ENCODE results near the gene KRCC1. TPM values are rescaled to one million over a fixed set of nuclear protein-coding genes. Genes with fewer than 3 reads are reported as not detected.

KRCC1 gene
- total RNA-seq (10 to 100 TPM; 24.6 to 27.4 (median 25.9) TPM), polyA plus RNA-seq (31.6 TPM)
- long read RNA-seq, donor 1, transcript KRCC1-201 (4 exons, 1,753 nt): major isoform, 28 of 38 reads
- long read RNA-seq, donor 1, partial matches to known transcripts: 1 of 38 reads
- long read RNA-seq, donor 1, other reads (novel, unspliced or antisense): 9 of 38 reads
- long read RNA-seq, donor 2, transcript KRCC1-201 (4 exons, 1,753 nt): major isoform, 16 of 20 reads
- long read RNA-seq, donor 2, partial matches to known transcripts: 0 of 20 reads
- long read RNA-seq, donor 2, other reads (novel, unspliced or antisense): 4 of 20 reads
- long read RNA-seq, donor 3, transcript KRCC1-201 (4 exons, 1,753 nt): major isoform, 53 of 64 reads
- long read RNA-seq, donor 3, partial matches to known transcripts: 0 of 64 reads
- long read RNA-seq, donor 3, other reads (novel, unspliced or antisense): 11 of 64 reads
- long read RNA-seq, donor 4, transcript KRCC1-201 (4 exons, 1,753 nt): major isoform, 14 of 21 reads
- long read RNA-seq, donor 4, partial matches to known transcripts: 0 of 21 reads
- long read RNA-seq, donor 4, other reads (novel, unspliced or antisense): 7 of 21 reads

DNA sequence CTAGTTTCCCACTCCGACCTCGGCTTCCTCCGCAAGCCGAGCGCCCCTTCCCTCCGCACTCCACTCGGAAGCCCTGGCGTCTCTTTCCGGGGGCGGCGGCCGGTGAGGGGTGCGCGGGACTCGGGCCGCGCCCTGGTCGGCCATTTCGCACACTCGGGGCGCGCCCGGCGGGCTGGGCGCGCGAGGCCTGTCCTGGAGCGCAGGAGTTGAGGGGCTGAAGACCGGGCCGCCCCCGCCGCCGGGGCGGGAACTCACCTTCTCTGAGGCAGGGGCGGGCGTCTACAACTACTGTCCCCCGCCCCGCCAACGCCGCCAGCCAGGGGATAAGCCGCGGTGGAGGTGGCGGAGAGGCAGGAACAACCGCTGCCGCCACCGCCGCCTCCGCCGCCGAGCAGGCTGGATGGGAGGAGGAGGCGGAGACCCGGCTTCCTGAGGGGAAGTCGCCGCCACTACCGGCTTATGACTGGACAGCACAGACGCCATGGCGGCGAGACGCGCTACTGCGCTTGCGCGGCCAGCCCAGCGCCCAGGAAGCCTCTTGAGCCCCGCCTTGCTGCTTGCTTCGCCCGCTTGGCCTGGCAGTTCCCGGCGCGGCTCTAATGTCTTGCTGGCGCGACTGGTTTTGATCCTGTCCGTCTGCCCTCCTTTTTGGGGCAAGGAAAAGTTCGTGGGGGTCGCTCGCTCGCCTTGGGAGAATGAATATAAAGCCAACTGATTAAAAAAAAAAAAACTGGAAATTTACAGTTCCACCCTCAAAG lies at the start of gene KRCC1:
TSS of gene KRCC1 (minus strand) at position 413 of the 758 bp plus-strand sequence. CDS start 27,220 bp downstream, outside the sequence.
- H3K4me3 ChIP-seq (ENCODE audit: low read length): peak within 1 kb of the TSS; percentile 96
- under 1% methylated on average over 77 of the region's 77 CpGs for WGBS
- H3K27me3 ChIP-seq (ENCODE audit: control insufficient read depth, insufficient read depth): no peaks in the 10 kb centered on the region
- peak within 1 kb of the TSS; percentile 97 for H3K27ac ChIP-seq (ENCODE audit: low read length)
- intact Hi-C loops (cut with DNase I): no loop called here
- peak; percentile 99 for ATAC-seq
- no peaks in the 10 kb centered on the region for H3K9me3 ChIP-seq (ENCODE audit: control insufficient read depth, low read length)
- H3K4me1 ChIP-seq (ENCODE audit: control insufficient read depth, insufficient read depth, low read length): peaks cover 5% of the 10 kb centered on the region
- peak; percentile 96 to 99 (median 98) for DNase-seq

DNA sequence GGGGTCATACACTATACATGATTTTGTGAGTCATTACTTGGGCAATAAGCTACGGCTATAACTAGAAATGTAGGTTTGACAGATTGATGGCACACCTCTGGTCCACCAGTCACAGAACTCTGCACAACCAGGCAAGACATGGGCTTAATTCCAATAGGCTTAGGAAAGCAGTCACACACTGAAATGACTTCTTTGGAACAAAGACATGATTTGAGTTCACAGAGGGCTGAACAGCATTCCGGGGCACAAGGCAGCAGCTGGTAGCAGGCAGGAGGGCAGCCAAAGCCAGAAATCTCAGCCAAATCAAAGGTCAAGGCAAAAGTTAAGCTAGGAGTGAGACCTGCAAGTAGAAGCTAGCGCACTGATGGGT lies 44.9 kb upstream of the KRCC1 start:
- peak in 1 of 2 donors; percentile 33 for ATAC-seq
- no peak overlapping the region for H3K27ac ChIP-seq (ENCODE audit: low read length)
- H3K27me3 ChIP-seq (ENCODE audit: control insufficient read depth, insufficient read depth): no peaks in the 10 kb centered on the region

DNA sequence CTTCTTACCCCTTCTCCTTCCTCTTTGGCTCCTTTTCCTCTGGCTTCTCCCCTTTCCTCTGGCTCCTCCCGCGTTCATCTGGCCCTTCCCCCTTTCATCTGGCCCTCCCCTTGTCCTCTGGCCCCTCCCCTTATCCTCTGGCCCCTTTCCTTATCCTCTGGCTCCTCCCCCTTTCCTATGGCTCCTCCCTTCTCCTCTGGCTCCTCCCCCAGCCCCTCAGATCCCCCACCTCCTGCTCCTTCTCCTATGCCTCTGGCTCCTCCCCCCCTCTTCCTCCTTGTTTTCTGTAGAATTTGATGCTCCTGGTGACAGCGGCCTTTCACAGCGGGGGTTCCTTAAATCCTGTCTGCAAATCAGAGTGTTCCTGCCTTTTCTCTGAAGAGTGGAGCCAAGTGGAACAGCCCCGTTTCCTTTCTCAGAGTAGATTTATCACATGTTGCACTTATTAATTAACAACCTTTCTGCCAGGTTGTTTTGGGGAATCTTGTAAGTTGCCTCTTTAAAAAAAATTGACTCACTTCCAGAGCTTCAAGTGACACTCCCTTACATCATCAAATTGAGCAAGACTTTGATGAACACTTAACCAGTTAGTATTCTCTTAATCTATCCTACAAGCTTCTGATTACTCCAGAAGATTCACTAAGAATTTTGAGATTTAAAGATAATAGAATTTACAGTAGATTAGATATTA lies 44.4 kb upstream of the KRCC1 start:
- Histone ChIP-seq H3K27me3 (ENCODE audit: control insufficient read depth, insufficient read depth) (no peaks in the 10 kb centered on the region), H3K4me1 (ENCODE audit: control insufficient read depth, insufficient read depth, low read length) (no peaks in the 10 kb centered on the region), H3K27ac (ENCODE audit: low read length) (no peak overlapping the region), H3K4me3 (ENCODE audit: low read length) (no peak overlapping the region), H3K9me3 (ENCODE audit: control insufficient read depth, low read length) (no peaks in the 10 kb centered on the region)
- peak; percentile 48 to 58 for ATAC-seq
- DNase-seq: no peak
- 44% methylated on average over 5 of the region's 5 CpGs for WGBS
- intact Hi-C loops (cut with DNase I): no loop called here

More for the DNA sequence above, 44.9 kb upstream of the KRCC1 start:
- DNase-seq: no peak
- intact Hi-C loops (cut with DNase I): no loop called here
- Histone ChIP-seq H3K9me3 (ENCODE audit: control insufficient read depth, low read length) (no peaks in the 10 kb centered on the region), H3K4me1 (ENCODE audit: control insufficient read depth, insufficient read depth, low read length) (no peaks in the 10 kb centered on the region), H3K4me3 (ENCODE audit: low read length) (no peak overlapping the region)
- 70% methylated on average over 3 of the region's 3 CpGs for WGBS

DNA sequence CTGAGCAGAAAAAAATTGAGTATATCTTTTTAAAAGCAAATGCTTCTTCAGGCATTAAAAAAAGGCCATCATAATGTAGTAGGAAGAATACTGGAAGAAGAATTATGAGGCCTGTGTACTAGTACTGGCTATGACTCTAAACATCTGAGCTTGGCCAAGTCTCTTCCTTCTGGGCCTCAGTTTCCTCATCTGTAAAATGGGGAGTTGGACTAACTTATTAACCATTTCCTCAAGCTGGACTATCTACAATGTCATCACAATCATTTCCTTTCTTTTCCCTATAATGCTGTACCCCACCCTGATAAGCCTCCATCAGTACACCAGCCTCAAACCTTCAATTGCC lies 42.9 kb upstream of the KRCC1 start:
- Histone ChIP-seq H3K9me3 (ENCODE audit: control insufficient read depth, low read length) (no peaks in the 10 kb centered on the region), H3K4me3 (ENCODE audit: low read length) (no peak overlapping the region), H3K27ac (ENCODE audit: low read length) (no peak overlapping the region), H3K4me1 (ENCODE audit: control insufficient read depth, insufficient read depth, low read length) (no peaks in the 10 kb centered on the region), H3K27me3 (ENCODE audit: control insufficient read depth, insufficient read depth) (no peaks in the 10 kb centered on the region)
- no peak for DNase-seq
- intact Hi-C loops (cut with DNase I): no loop called here
- ATAC-seq: no peak

DNA sequence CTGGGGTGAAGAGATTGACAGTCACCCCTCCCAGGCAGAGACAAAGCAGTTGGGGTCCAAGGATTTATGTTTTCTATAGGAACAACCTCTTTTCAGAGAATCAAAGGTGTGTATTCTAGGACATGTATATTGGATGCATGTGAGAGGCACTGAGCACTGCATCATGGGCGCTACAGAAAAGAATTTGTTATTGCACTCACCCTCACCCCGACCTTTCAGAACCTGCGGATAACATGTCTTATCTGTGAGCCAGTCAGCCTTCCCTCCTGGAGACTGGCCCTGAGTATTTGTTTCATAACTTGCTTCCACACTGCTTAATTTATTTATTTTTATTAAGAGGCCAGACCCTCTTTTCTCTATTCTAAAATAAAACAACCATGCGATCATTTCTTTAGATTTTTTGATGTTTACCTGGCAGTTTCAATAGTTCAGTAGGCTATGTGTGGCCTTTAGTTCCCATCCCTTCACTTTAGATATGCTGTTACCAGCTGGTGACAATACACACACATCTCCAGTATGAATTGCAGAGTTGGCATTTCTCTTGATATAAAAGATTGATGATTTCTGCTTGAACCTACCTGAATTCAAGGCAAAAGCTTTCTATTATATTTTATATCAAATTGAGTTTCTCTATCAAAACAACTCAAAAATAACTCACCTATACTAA lies 42.4 kb upstream of the KRCC1 start:
- H3K9me3 ChIP-seq (ENCODE audit: control insufficient read depth, low read length): no peaks in the 10 kb centered on the region
- no peaks in the 10 kb centered on the region for H3K4me1 ChIP-seq (ENCODE audit: control insufficient read depth, insufficient read depth, low read length)
- no peaks in the 10 kb centered on the region for H3K27me3 ChIP-seq (ENCODE audit: control insufficient read depth, insufficient read depth)
- intact Hi-C loops (cut with DNase I): no loop called here
- no peak overlapping the region for H3K4me3 ChIP-seq (ENCODE audit: low read length)
- no peak overlapping the region for H3K27ac ChIP-seq (ENCODE audit: low read length)
- ATAC-seq: no peak
- no peak for DNase-seq
- WGBS: 42% methylated on average over 4 of the region's 4 CpGs

DNA sequence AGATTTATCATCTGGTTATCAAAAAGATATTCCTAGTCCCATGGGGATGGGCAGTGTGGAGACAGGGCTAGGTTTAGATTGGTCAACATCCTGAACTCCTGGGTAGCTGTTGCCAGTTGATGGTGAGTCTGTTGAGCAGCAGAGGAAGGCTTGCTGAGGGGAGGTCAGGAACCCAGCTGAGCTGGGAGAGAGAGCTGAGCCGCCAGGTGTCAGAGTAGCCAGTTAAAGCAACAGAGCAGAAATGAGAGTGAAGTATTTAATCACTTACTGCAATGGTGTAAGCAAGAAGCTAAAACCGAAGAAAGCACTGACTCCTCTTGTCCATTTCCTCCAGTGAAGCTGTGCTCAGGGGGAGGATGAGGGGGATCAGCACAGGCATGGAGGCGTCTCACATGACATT lies 41.6 kb upstream of the KRCC1 start:
- no peak for DNase-seq
- Histone ChIP-seq H3K4me1 (ENCODE audit: control insufficient read depth, insufficient read depth, low read length) (no peaks in the 10 kb centered on the region), H3K4me3 (ENCODE audit: low read length) (no peak overlapping the region), H3K27ac (ENCODE audit: low read length) (no peak overlapping the region), H3K9me3 (ENCODE audit: control insufficient read depth, low read length) (no peaks in the 10 kb centered on the region), H3K27me3 (ENCODE audit: control insufficient read depth, insufficient read depth) (no peaks in the 10 kb centered on the region)
- no peak for ATAC-seq
- 65% methylated on average over 3 of the region's 3 CpGs for WGBS
- intact Hi-C loops (cut with DNase I): no loop called here

DNA sequence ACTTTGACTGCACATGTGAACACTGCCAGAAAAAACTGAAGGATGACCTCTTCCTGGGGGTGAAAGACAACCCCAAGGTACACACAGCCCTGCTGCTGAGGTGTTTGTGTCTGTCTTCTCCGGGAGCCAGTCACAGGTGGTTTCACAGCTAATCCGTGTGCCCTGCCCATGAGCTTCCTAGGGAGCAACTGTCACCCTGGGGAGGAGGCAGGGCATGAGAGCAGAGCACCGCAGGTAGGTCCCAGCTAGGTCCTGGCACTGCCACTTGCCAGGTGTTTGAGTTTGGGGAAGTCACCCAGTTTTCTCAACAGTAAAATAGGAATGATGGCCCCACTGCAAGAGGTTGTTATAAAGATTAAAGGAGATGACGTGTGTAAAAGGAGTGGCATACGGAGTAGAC lies 41.1 kb upstream of the KRCC1 start:
- WGBS: 69% methylated on average over 5 of the region's 5 CpGs
- Histone ChIP-seq H3K9me3 (ENCODE audit: control insufficient read depth, low read length) (no peaks in the 10 kb centered on the region), H3K4me1 (ENCODE audit: control insufficient read depth, insufficient read depth, low read length) (no peaks in the 10 kb centered on the region), H3K4me3 (ENCODE audit: low read length) (no peak overlapping the region), H3K27ac (ENCODE audit: low read length) (no peak overlapping the region), H3K27me3 (ENCODE audit: control insufficient read depth, insufficient read depth) (no peaks in the 10 kb centered on the region)
- ATAC-seq: no peak
- no peak for DNase-seq
- intact Hi-C loops (cut with DNase I): no loop called here

DNA sequence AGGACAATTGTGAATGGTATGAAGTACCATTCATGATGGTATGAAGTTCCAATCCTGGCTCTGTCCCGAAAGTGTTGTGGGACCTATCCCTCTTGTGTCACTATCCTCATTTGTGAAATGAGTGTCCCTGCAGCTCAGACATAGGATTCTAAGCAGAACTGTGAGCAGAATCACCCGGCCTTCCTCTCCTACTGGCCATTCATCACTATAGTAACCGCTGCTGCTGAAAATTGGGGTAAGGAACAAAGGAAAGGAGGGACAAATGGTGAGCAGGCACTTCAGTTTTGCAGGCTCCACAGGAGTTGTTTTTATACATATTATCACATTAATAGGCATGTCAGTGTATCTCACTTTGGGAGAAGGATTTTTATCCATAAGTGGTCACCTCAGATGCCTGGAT lies 39.4 kb upstream of the KRCC1 start:
- intact Hi-C loops (cut with DNase I): no loop called here
- ATAC-seq (no peak), DNase-seq (no peak)
- Histone ChIP-seq H3K9me3 (ENCODE audit: control insufficient read depth, low read length) (no peaks in the 10 kb centered on the region), H3K27ac (ENCODE audit: low read length) (no peak overlapping the region), H3K4me3 (ENCODE audit: low read length) (no peak overlapping the region), H3K27me3 (ENCODE audit: control insufficient read depth, insufficient read depth) (no peaks in the 10 kb centered on the region), H3K4me1 (ENCODE audit: control insufficient read depth, insufficient read depth, low read length) (no peaks in the 10 kb centered on the region)
- 83% methylated on average over 3 of the region's 3 CpGs for WGBS

DNA sequence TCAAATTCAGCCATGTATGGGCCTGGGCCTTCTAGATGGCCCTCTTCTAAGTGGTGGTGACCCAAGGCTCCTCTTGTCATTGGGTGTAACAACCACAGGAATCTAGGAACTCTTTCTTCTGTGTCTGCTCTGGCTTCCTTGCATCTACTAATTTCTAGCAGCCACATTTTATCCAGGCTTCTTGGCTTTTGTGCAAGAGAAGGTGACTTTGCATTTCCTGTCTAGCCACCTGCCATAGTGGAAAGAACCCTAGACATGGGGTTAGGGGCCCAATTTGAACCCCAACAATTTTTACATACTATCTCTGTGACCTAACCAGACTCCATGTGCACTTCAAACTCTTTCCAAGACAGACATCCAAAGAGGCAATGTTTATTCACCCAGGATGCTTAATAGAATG lies 37.2 kb upstream of the KRCC1 start:
- H3K27me3 ChIP-seq (ENCODE audit: control insufficient read depth, insufficient read depth): no peaks in the 10 kb centered on the region
- intact Hi-C loops (cut with DNase I): no loop called here
- H3K4me1 ChIP-seq (ENCODE audit: control insufficient read depth, insufficient read depth, low read length): no peaks in the 10 kb centered on the region
- no peak overlapping the region for H3K4me3 ChIP-seq (ENCODE audit: low read length)
- no peak overlapping the region for H3K27ac ChIP-seq (ENCODE audit: low read length)
- DNase-seq: no peak
- H3K9me3 ChIP-seq (ENCODE audit: control insufficient read depth, low read length): no peaks in the 10 kb centered on the region
- no peak for ATAC-seq

DNA sequence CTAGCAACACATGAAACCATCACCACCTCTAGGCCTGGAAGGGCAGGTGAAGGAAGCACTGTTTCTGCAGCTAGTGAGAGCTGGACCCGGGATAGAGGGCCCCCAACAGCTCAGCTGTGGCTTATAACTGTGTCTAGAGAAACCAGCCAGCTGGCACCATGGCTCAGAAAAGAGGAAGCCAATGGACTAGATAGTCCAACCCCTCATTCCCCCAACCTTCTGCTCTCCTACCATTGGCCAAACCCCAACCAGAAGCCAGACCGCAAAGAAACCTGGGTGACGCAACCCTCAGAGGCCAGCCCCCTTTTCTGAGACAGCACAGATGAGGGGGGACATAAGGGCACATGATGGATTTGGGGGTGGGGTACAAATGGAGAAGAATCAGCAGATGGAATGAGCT lies 36.4 kb upstream of the KRCC1 start:
- H3K27ac ChIP-seq (ENCODE audit: low read length): no peak overlapping the region
- 90% methylated on average over 3 of the region's 3 CpGs for WGBS

More for the DNA sequence above, 36.4 kb upstream of the KRCC1 start:
- no peak for DNase-seq
- intact Hi-C loops (cut with DNase I): no loop called here
- no peaks in the 10 kb centered on the region for H3K4me1 ChIP-seq (ENCODE audit: control insufficient read depth, insufficient read depth, low read length)
- ATAC-seq: no peak
- no peak overlapping the region for H3K4me3 ChIP-seq (ENCODE audit: low read length)
- H3K27me3 ChIP-seq (ENCODE audit: control insufficient read depth, insufficient read depth): no peaks in the 10 kb centered on the region
- no peaks in the 10 kb centered on the region for H3K9me3 ChIP-seq (ENCODE audit: control insufficient read depth, low read length)
